PC-3 (cell line): ENCODE results near the gene SIGLEC12. TPM values are rescaled to one million over a fixed set of nuclear protein-coding genes. Genes with fewer than 3 reads are reported as not detected.

Source experiments
- ATAC-seq: fragments of 200-7000 bp; cut with Tn5 transposase; 2 replicates; pipeline ENCODE4 v1.9.1; 2020; ENCODE audit warnings: mild to moderate bottlenecking, moderate library complexity
- BruUV-seq: library from RNA; stranded (reverse); fragments of 400-500 nt; replicated peaks from 2 replicates; lab custom pipeline; 2021; lab: Mats Ljungman, UMichigan
- CTCF ChIA-PET: fragments of 300-600 bp; sonication (Branson Sonifier 250); formaldehyde crosslinking; loops from one replicate; lab custom pipeline; 2022; ENCODE audit warnings: antibody characterized with exemption; lab: Charles Lee
- POLR2A ChIA-PET: fragments of 300-600 bp; sonication (Branson Sonifier 250); formaldehyde crosslinking; loops from one replicate; lab custom pipeline; 2022; ENCODE audit warnings: antibody characterized with exemption; ENCODE audit not compliant: unreplicated experiment; lab: Charles Lee
- DNase-seq: peaks from one replicate; pipeline ENCODE4 v3.0.0-alpha.2; 2015
- H2AFZ ChIP-seq: fragments of 300-600 bp; sonication (generic); 2 replicates; pipeline ENCODE4 v1.6.0; 2016; ENCODE audit warnings: antibody characterized with exemption, low read length
- H3F3A ChIP-seq: fragments of 300-600 bp; sonication (generic); one replicate; pipeline ENCODE4 v1.6.0; 2017; ENCODE audit warnings: antibody characterized with exemption, low read length, control low read depth, mild to moderate bottlenecking; ENCODE audit not compliant: unreplicated experiment
- H3K27ac ChIP-seq: fragments of 300-600 bp; sonication (generic); 2 replicates; pipeline ENCODE4 v1.5.1; 2016; ENCODE audit warnings: mild to moderate bottlenecking, low read length
- H3K27me3 ChIP-seq: fragments of 300-600 bp; sonication (generic); 2 replicates; pipeline ENCODE4 v1.6.1; 2016; ENCODE audit warnings: low read length, mixed read lengths
- H3K36me3 ChIP-seq: fragments of 300-600 bp; sonication (generic); 2 replicates; pipeline ENCODE4 v1.6.1; 2016; ENCODE audit warnings: low read depth, mixed run types, low read length, mixed read lengths
- H3K4me1 ChIP-seq: fragments of 300-600 bp; sonication (generic); 2 replicates; pipeline ENCODE4 v1.5.1; 2016; ENCODE audit warnings: low read length; ENCODE audit not compliant: insufficient read depth
- H3K4me2 ChIP-seq: fragments of 300-600 bp; sonication (generic); 2 replicates; pipeline ENCODE4 v1.6.0; 2016; ENCODE audit warnings: low read length
- H3K4me3 ChIP-seq: fragments of 300-600 bp; sonication (generic); 2 replicates; pipeline ENCODE4 v1.5.1; 2016; ENCODE audit warnings: mild to moderate bottlenecking, low read length, mixed read lengths
- H3K79me2 ChIP-seq: fragments of 300-600 bp; sonication (generic); 2 replicates; pipeline ENCODE4 v1.6.1; 2017; ENCODE audit warnings: low read length, mixed read lengths
- H3K9ac ChIP-seq: fragments of 300-600 bp; sonication (generic); 2 replicates; pipeline ENCODE4 v1.6.0; 2016; ENCODE audit warnings: mild to moderate bottlenecking, low read length
- H3K9me2 ChIP-seq: fragments of 300-600 bp; sonication (generic); replicated peaks from 2 replicates; pipeline ENCODE4 v1.6.1; 2016; ENCODE audit warnings: mixed run types, low read length, mixed read lengths
- H3K9me3 ChIP-seq: fragments of 300-600 bp; sonication (generic); 2 replicates; pipeline ENCODE4 v1.6.1; 2016; ENCODE audit warnings: low read length, mixed read lengths
- H4K20me1 ChIP-seq: fragments of 300-600 bp; sonication (generic); 2 replicates; pipeline ENCODE4 v1.6.1; 2016; ENCODE audit warnings: low read length, mixed read lengths
- EZH2 ChIP-seq: fragments of 300-600 bp; sonication (generic); IDR thresholded peaks from one replicate; pipeline ENCODE4 v1.6.1; 2017; ENCODE audit warnings: antibody characterized with exemption, mild to moderate bottlenecking, low read length; ENCODE audit not compliant: unreplicated experiment
- EZH2phosphoT487 ChIP-seq: fragments of 300-600 bp; sonication (generic); IDR thresholded peaks from 2 replicates; pipeline ENCODE4 v1.6.1; 2018; ENCODE audit warnings: mild to moderate bottlenecking, antibody characterized with exemption, low read length, borderline replicate concordance
- intact Hi-C: fragments of 100-400 bp; cut with micrococcal nuclease; formaldehyde crosslinking; loops from 2 replicates; pipeline ENCODE4 v1.9.0; 2023
- total RNA-seq: library from RNA; depleted of rRNA; stranded (reverse); fragments of >200 nt; gene quantifications from 2 replicates; pipeline ENCODE4 v1.2.3, GENCODE V29; 2014
- TF ChIP-seq, protein P1 (sequence below): fragments of 300-600 bp; sonication (generic); conservative IDR thresholded peaks from 2 replicates; pipeline ENCODE4 v1.5.1; 2017; ENCODE audit warnings: antibody characterized with exemption, low read depth, mild to moderate bottlenecking, low read length

Gene SIGLEC12
- total RNA-seq, 1 experiment from 2014 or later = not detected

DNA sequence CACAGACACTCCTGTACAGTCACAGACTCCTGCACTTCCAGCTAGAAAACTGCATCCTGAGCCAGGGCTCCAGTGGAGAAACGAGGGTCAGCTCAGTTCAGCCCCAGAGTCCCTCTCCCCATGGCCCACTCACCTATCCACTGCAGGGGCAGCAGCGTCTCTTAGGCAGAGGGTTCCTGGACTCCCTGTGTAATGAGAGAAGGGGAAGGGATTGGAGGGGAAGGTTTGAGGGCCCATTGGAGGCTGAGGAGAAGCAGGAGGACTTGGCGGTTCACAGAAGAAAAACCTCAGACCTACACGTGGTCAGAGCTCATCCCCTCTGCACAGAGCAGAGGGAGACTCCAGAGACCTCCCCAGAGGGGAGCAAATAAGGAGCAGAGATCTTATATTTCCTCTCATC lies 32.4 kb downstream of the SIGLEC12 start:
- Histone ChIP-seq H3K27ac (no peak overlapping the region), H3K27me3 (peaks cover 32% of the 10 kb centered on the region), H3K36me3 (no peaks in the 10 kb centered on the region), H3K79me2 (no peaks in the 10 kb centered on the region), H4K20me1 (no peaks in the 10 kb centered on the region), H2AFZ (no peak overlapping the region), H3K4me2 (no peak overlapping the region), H3F3A (no peaks in the 10 kb centered on the region), H3K4me3 (no peak overlapping the region), H3K9me3 (no peaks in the 10 kb centered on the region), H3K9me2 (no peaks in the 10 kb centered on the region), H3K9ac (no peak overlapping the region), H3K4me1 (peaks cover 9% of the 10 kb centered on the region; the same call in 1 of the 2 replicates)
- DNase-seq (no peak), ATAC-seq (no peak)
- CTCF ChIA-PET = no interaction called here
- no TSS peak for BruUV-seq
- POLR2A ChIA-PET = no interaction called here
- TF ChIP-seq, protein P1, sequence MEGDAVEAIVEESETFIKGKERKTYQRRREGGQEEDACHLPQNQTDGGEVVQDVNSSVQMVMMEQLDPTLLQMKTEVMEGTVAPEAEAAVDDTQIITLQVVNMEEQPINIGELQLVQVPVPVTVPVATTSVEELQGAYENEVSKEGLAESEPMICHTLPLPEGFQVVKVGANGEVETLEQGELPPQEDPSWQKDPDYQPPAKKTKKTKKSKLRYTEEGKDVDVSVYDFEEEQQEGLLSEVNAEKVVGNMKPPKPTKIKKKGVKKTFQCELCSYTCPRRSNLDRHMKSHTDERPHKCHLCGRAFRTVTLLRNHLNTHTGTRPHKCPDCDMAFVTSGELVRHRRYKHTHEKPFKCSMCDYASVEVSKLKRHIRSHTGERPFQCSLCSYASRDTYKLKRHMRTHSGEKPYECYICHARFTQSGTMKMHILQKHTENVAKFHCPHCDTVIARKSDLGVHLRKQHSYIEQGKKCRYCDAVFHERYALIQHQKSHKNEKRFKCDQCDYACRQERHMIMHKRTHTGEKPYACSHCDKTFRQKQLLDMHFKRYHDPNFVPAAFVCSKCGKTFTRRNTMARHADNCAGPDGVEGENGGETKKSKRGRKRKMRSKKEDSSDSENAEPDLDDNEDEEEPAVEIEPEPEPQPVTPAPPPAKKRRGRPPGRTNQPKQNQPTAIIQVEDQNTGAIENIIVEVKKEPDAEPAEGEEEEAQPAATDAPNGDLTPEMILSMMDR = no peak
- TF ChIP-seq EZH2 = no peak
- no peak for TF ChIP-seq EZH2phosphoT487
- intact Hi-C loops = no loop called here

- intact Hi-C loops = no loop called here
- ChIA-PET POLR2A (no interaction called here), CTCF (no interaction called here)
- no peak overlapping the region for H2AFZ ChIP-seq
- H3K27ac ChIP-seq = no peak overlapping the region
- no peak overlapping the region for H3K4me3 ChIP-seq
- no peaks in the 10 kb centered on the region for H3K9me2 ChIP-seq
- no peaks in the 10 kb centered on the region for H3K36me3 ChIP-seq
- no peaks in the 10 kb centered on the region for H3K79me2 ChIP-seq
- no peak for TF ChIP-seq EZH2phosphoT487
- TF ChIP-seq, protein P1 = no peak
- TF ChIP-seq EZH2 = no peak
- no peaks in the 10 kb centered on the region for H3K9me3 ChIP-seq
- peaks cover 9% of the 10 kb centered on the region; the same call in 1 of the 2 replicates for H3K4me1 ChIP-seq
- H4K20me1 ChIP-seq = no peaks in the 10 kb centered on the region
- H3K4me2 ChIP-seq = no peak overlapping the region
- no peaks in the 10 kb centered on the region for H3F3A ChIP-seq
- ATAC-seq = no peak
- no peak for DNase-seq
- peaks cover 33% of the 10 kb centered on the region for H3K27me3 ChIP-seq
- no peak overlapping the region for H3K9ac ChIP-seq
- BruUV-seq = no TSS peak
Observed at GRCh38 chr19:51468545-51468920, 33.1 kb downstream of the SIGLEC12 start.

DNA sequence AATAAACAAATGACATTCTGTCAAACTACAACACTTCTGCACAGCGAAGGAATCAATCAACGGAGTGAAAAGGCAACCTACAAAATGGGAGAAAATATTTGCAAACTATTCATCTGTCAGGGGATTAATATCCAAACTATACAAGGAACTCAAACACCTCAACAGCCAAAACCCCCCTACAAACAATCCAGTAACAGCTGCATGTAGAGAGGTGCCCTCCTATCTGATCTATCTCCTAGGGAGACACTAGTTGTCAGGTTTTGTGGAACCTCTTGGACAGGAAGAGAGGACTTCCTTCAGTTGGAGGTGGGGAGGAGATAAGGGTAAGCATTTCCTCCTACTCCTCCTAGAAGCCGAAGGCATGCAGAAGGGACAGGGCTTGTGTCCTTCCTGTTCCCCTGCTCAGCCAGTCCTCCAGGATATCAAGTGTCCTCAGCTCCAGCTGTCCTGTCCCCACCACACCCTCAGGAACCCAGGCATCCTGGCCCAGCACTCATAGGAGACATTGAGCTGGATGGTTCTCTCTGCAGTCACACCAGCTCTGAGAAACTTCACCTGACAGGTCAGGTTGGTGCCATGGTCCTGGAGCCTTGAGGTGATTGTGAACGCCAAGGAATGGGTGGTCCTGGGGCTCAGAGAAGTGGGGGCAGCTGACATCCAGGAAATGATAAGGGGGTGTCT lies 33.6 kb downstream of the SIGLEC12 start:
- H3K79me2 ChIP-seq = no peaks in the 10 kb centered on the region
- BruUV-seq = no TSS peak
- H3K27me3 ChIP-seq = peaks cover 36% of the 10 kb centered on the region
- no peak overlapping the region for H3K27ac ChIP-seq
- no peak for TF ChIP-seq EZH2
- ChIA-PET POLR2A (no interaction called here), CTCF (no interaction called here)
- intact Hi-C loops = no loop called here
- H3K9me2 ChIP-seq = no peaks in the 10 kb centered on the region
- no peak overlapping the region for H3K4me2 ChIP-seq
- no peak overlapping the region for H3K4me3 ChIP-seq
- no peaks in the 10 kb centered on the region for H3F3A ChIP-seq
- peaks cover 9% of the 10 kb centered on the region; the same call in 1 of the 2 replicates for H3K4me1 ChIP-seq
- H3K36me3 ChIP-seq = no peaks in the 10 kb centered on the region
- H3K9ac ChIP-seq = no peak overlapping the region
- ATAC-seq (no peak), DNase-seq (no peak)
- H4K20me1 ChIP-seq = no peaks in the 10 kb centered on the region
- H3K9me3 ChIP-seq = no peaks in the 10 kb centered on the region
- no peak overlapping the region for H2AFZ ChIP-seq
